ENCODE results near the gene ZNF691. TPM values are rescaled to one million over a fixed set of nuclear protein-coding genes. Genes with fewer than 3 reads are reported as not detected.

The ZNF691 gene
- total RNA-seq, 4 donors from 2014 or later: 10.0 to 14.2 (median 12.7) TPM

GRCh38 chr1:42822800-42823392, 23.5 kb upstream of the ZNF691 start:
- no peaks in the 10 kb centered on the region for H3K9me3 ChIP-seq
- 34% methylated on average over 2 of the region's 2 CpGs for WGBS
- H3K27ac ChIP-seq (replicated peaks in 1 of 4): peak overlapping the region in 1 of 4 donors; percentile 23
- no peak overlapping the region for H3K4me3 ChIP-seq
- no peak for DNase-seq (ENCODE audit: extremely low spot score)
- peaks cover under 1 to 31% (median 24%) of the 10 kb centered on the region in 4 donors for H3K4me1 ChIP-seq
- intact Hi-C loops (cut with DNase I): no loop called here
- TF ChIP-seq, protein P1, sequence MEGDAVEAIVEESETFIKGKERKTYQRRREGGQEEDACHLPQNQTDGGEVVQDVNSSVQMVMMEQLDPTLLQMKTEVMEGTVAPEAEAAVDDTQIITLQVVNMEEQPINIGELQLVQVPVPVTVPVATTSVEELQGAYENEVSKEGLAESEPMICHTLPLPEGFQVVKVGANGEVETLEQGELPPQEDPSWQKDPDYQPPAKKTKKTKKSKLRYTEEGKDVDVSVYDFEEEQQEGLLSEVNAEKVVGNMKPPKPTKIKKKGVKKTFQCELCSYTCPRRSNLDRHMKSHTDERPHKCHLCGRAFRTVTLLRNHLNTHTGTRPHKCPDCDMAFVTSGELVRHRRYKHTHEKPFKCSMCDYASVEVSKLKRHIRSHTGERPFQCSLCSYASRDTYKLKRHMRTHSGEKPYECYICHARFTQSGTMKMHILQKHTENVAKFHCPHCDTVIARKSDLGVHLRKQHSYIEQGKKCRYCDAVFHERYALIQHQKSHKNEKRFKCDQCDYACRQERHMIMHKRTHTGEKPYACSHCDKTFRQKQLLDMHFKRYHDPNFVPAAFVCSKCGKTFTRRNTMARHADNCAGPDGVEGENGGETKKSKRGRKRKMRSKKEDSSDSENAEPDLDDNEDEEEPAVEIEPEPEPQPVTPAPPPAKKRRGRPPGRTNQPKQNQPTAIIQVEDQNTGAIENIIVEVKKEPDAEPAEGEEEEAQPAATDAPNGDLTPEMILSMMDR (IDR thresholded peaks at IDR 0.05): no peak
- TF ChIP-seq POLR2A (IDR thresholded peaks at IDR 0.05; ENCODE audit: low read depth) (no peak), EP300 (IDR thresholded peaks at IDR 0.05) (no peak), POLR2AphosphoS5 (IDR thresholded peaks at IDR 0.05) (no peak)
- H3K27me3 ChIP-seq: no peaks in the 10 kb centered on the region
- no peaks in the 10 kb centered on the region for H3K36me3 ChIP-seq

GRCh38 chr1:42824481-42825035, 21.9 kb upstream of the ZNF691 start:
- H3K36me3 ChIP-seq: peaks cover 0 to 8% (median 3%) of the 10 kb centered on the region in 4 donors
- intact Hi-C loops (cut with DNase I): no loop called here
- whole genome bisulfite sequencing: 92% methylated on average over 4 of the region's 4 CpGs
- H3K27me3 ChIP-seq: no peaks in the 10 kb centered on the region
- H3K4me3 ChIP-seq: no peak overlapping the region
- H3K27ac ChIP-seq (replicated peaks in 1 of 4): no peak overlapping the region
- H3K9me3 ChIP-seq: no peaks in the 10 kb centered on the region
- TF ChIP-seq POLR2AphosphoS5 (IDR thresholded peaks at IDR 0.05): no peak
- TF ChIP-seq EP300 (IDR thresholded peaks at IDR 0.05): no peak
- no peak for TF ChIP-seq POLR2A (IDR thresholded peaks at IDR 0.05; ENCODE audit: low read depth)
- TF ChIP-seq, protein P1 (IDR thresholded peaks at IDR 0.05): no peak
- no peak for DNase-seq (ENCODE audit: extremely low spot score)
- peaks cover 0 to 20% (median 15%) of the 10 kb centered on the region in 4 donors for H3K4me1 ChIP-seq

DNA sequence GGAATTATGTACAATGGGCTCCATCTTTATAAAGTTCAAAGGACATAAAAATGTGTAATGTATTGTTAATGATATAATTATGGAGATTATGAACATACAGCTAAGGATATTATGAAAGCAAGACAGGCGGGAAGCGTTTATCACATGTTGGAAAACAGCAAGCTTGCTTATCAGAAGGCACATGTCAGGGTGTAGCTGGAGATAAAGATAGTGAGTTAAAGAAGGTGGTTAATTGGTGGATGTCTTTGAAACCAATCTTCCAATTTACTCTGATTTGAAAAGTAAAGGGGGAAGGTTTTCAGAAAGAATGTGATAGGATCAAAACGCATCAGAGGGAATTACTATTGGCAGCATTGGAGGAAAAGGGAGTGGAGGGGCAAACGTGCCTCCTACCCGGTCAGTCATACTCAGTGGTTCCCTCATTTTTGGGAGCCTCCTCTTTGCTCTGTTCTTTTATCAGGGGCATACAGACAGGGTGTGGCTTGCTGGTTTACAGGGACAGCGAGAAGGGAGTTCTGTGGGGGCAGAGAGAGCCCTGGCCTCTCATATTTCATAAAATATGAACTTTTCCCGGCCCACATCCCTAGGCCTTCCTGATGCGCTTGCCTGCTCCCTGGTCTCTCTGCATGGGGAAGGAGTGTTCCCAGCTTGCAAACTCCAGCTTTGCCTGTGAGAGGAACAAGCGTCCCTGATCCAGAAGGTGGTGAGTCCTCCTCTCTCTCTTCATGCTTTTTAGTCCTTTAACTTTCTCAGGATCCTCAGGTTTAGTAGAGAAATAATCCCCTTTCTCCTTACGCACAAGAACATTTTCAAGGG, 21.2 kb upstream of the ZNF691 start:
- DNase-seq (ENCODE audit: extremely low spot score): no peak
- no peaks in the 10 kb centered on the region for H3K9me3 ChIP-seq
- no peak overlapping the region for H3K4me3 ChIP-seq
- peaks cover 0 to 17% (median 15%) of the 10 kb centered on the region in 4 donors for H3K4me1 ChIP-seq
- H3K27ac ChIP-seq (replicated peaks in 1 of 4): no peak overlapping the region
- 78% methylated on average over 10 of the region's 10 CpGs for WGBS
- intact Hi-C loops (cut with DNase I): no loop called here
- no peaks in the 10 kb centered on the region for H3K27me3 ChIP-seq
- H3K36me3 ChIP-seq: peaks cover 0 to 12% (median 6%) of the 10 kb centered on the region in 4 donors
- TF ChIP-seq EP300 (IDR thresholded peaks at IDR 0.05) (no peak), POLR2AphosphoS5 (IDR thresholded peaks at IDR 0.05) (no peak)

DNA sequence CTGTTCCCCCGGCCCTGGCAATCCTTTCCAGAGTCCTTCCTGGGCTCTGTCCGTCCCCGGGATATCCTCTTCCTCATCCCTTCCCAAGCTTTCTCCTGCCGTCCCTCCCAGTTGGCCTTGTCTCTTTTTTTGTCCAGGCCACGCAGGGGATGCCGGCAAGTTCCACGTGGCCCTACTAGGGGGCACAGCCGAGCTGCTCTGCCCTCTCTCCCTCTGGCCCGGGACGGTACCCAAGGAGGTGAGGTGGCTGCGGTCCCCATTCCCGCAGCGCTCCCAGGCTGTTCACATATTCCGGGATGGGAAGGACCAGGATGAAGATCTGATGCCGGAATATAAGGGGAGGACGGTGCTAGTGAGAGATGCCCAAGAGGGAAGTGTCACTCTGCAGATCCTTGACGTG, 15.8 kb upstream of the ZNF691 start:
- DNase-seq (ENCODE audit: extremely low spot score): no peak
- intact Hi-C loops (cut with DNase I): no loop called here
- H3K27me3 ChIP-seq: no peaks in the 10 kb centered on the region
- no peak overlapping the region for H3K27ac ChIP-seq (replicated peaks in 1 of 4)
- 86% methylated on average over 17 of the region's 17 CpGs for WGBS
- H3K9me3 ChIP-seq: no peaks in the 10 kb centered on the region
- H3K4me1 ChIP-seq: no peaks in the 10 kb centered on the region
- no peak overlapping the region for H3K4me3 ChIP-seq
- H3K36me3 ChIP-seq: peaks cover 0 to 28% (median 14%) of the 10 kb centered on the region in 4 donors
- TF ChIP-seq POLR2A (IDR thresholded peaks at IDR 0.05; ENCODE audit: low read depth): no peak
- TF ChIP-seq, protein P1 (IDR thresholded peaks at IDR 0.05): no peak
- TF ChIP-seq EP300 (IDR thresholded peaks at IDR 0.05): no peak
- TF ChIP-seq POLR2AphosphoS5 (IDR thresholded peaks at IDR 0.05): no peak

DNA sequence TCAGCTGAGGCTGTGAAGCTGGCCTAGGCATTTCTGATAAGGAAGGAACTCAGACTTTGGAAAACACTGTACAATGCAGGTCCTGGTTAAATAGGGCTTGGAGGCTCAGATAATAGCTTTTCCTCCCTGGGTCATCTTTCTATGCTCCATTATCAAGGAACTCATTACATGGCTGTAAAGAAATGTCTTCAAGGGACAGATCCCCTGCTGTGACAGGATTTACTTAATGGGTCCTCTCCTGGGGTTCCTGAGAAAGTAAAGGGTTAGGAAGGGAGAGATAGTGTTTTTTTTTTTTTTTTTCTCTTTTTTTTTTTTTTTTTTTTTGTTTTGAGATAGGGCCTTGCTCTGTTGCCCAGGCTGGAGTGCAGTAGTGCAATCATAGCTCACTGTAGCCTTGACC, 15.1 kb upstream of the ZNF691 start:
- Histone ChIP-seq H3K27ac (replicated peaks in 1 of 4) (no peak overlapping the region), H3K36me3 (peaks cover 0 to 28% (median 15%) of the 10 kb centered on the region in 4 donors), H3K27me3 (no peaks in the 10 kb centered on the region), H3K4me3 (no peak overlapping the region), H3K9me3 (no peaks in the 10 kb centered on the region), H3K4me1 (no peaks in the 10 kb centered on the region)
- DNase-seq (ENCODE audit: extremely low spot score): no peak
- TF ChIP-seq POLR2A (IDR thresholded peaks at IDR 0.05; ENCODE audit: low read depth) (no peak), EP300 (IDR thresholded peaks at IDR 0.05) (no peak), POLR2AphosphoS5 (IDR thresholded peaks at IDR 0.05) (no peak)
- TF ChIP-seq, protein P1 (IDR thresholded peaks at IDR 0.05): no peak
- intact Hi-C loops (cut with DNase I): no loop called here

All from esophagus muscularis mucosa (tissue), 4 donors.